T-helper 2 cell treated with Interferon-gamma antibody and Interleukin-4, amounts not matched to agents 5 μg/mL and 100 μg/mL, for 36 hours (primary cell): ENCODE data around the gene SYNPR.

Source experiments
- DNase-seq: peaks from one replicate; pipeline ENCODE4 v3.0.0; 2021; ENCODE audit warnings: low spot score
- H3K27ac Mint-ChIP-seq: one replicate; pipeline ENCODE4 v1.8.0; 2021; ENCODE audit warnings: mild to moderate bottlenecking, mixed read lengths
- H3K27me3 Mint-ChIP-seq: one replicate; pipeline ENCODE4 v1.8.0; 2021; ENCODE audit warnings: low read depth, mixed read lengths
- H3K36me3 Mint-ChIP-seq: one replicate; pipeline ENCODE4 v1.8.0; 2021; ENCODE audit warnings: low read depth, mixed read lengths
- H3K4me1 Mint-ChIP-seq: one replicate; pipeline ENCODE4 v1.8.0; 2021; ENCODE audit warnings: low read depth, mixed read lengths
- H3K4me3 Mint-ChIP-seq: one replicate; pipeline ENCODE4 v1.8.0; 2022; ENCODE audit warnings: mild to moderate bottlenecking, moderate library complexity, mixed read lengths
- H3K9me3 Mint-ChIP-seq: one replicate; pipeline ENCODE4 v1.8.0; 2021; ENCODE audit warnings: mixed read lengths

SYNPR gene

GRCh38 chr3:63370094-63370493 is 92.0 kb downstream of the SYNPR start:
- Mint-ChIP-seq H3K9me3 (no peaks in the 10 kb centered on the region), H3K27ac (no peak overlapping the region), H3K4me1 (no peaks in the 10 kb centered on the region), H3K36me3 (no peaks in the 10 kb centered on the region), H3K4me3 (no peak overlapping the region), H3K27me3 (no peaks in the 10 kb centered on the region)
- no peak for DNase-seq

- Mint-ChIP-seq H3K4me3 (no peak overlapping the region), H3K27me3 (no peaks in the 10 kb centered on the region), H3K9me3 (no peaks in the 10 kb centered on the region), H3K4me1 (no peaks in the 10 kb centered on the region), H3K27ac (no peak overlapping the region), H3K36me3 (no peaks in the 10 kb centered on the region)
- DNase-seq: no peak
Measured at GRCh38 chr3:63383040-63383439, 104.9 kb downstream of the SYNPR start.

- Mint-ChIP-seq H3K36me3 (no peaks in the 10 kb centered on the region), H3K9me3 (no peaks in the 10 kb centered on the region), H3K4me1 (no peaks in the 10 kb centered on the region), H3K27me3 (no peaks in the 10 kb centered on the region), H3K27ac (no peak overlapping the region), H3K4me3 (no peak overlapping the region)
- DNase-seq: no peak
Measured at GRCh38 chr3:63384382-63384781, 106.3 kb downstream of the SYNPR start.

GRCh38 chr3:63385629-63386028 is 107.5 kb downstream of the SYNPR start:
- no peak for DNase-seq
- no peak overlapping the region for H3K27ac Mint-ChIP-seq
- no peaks in the 10 kb centered on the region for H3K9me3 Mint-ChIP-seq
- no peaks in the 10 kb centered on the region for H3K4me1 Mint-ChIP-seq
- no peak overlapping the region for H3K4me3 Mint-ChIP-seq
- H3K27me3 Mint-ChIP-seq: no peaks in the 10 kb centered on the region
- H3K36me3 Mint-ChIP-seq: no peaks in the 10 kb centered on the region

- Mint-ChIP-seq H3K36me3 (no peaks in the 10 kb centered on the region), H3K27me3 (no peaks in the 10 kb centered on the region), H3K4me1 (no peaks in the 10 kb centered on the region), H3K27ac (no peak overlapping the region), H3K4me3 (no peak overlapping the region), H3K9me3 (no peaks in the 10 kb centered on the region)
- DNase-seq: no peak
Measured at GRCh38 chr3:63386568-63386967, 108.5 kb downstream of the SYNPR start.

GRCh38 chr3:63387568-63387967 is 109.5 kb downstream of the SYNPR start:
- Mint-ChIP-seq H3K36me3 (no peaks in the 10 kb centered on the region), H3K9me3 (no peaks in the 10 kb centered on the region), H3K4me3 (no peak overlapping the region), H3K4me1 (no peaks in the 10 kb centered on the region), H3K27ac (no peak overlapping the region), H3K27me3 (no peaks in the 10 kb centered on the region)
- DNase-seq: no peak

- no peak overlapping the region for H3K27ac Mint-ChIP-seq
- no peaks in the 10 kb centered on the region for H3K27me3 Mint-ChIP-seq
- no peaks in the 10 kb centered on the region for H3K4me1 Mint-ChIP-seq
- H3K36me3 Mint-ChIP-seq: no peaks in the 10 kb centered on the region
- DNase-seq: no peak
- H3K9me3 Mint-ChIP-seq: no peaks in the 10 kb centered on the region
- no peak overlapping the region for H3K4me3 Mint-ChIP-seq
Measured at GRCh38 chr3:63390710-63391230, 112.7 kb downstream of the SYNPR start.

GRCh38 chr3:63395960-63396359 is 117.9 kb downstream of the SYNPR start:
- no peak for DNase-seq
- H3K4me1 Mint-ChIP-seq: no peaks in the 10 kb centered on the region
- H3K27ac Mint-ChIP-seq: no peak overlapping the region
- H3K36me3 Mint-ChIP-seq: no peaks in the 10 kb centered on the region
- no peaks in the 10 kb centered on the region for H3K9me3 Mint-ChIP-seq
- H3K27me3 Mint-ChIP-seq: no peaks in the 10 kb centered on the region
- no peak overlapping the region for H3K4me3 Mint-ChIP-seq

GRCh38 chr3:63400246-63400860 is 122.2 kb downstream of the SYNPR start:
- no peak overlapping the region for H3K4me3 Mint-ChIP-seq
- no peak overlapping the region for H3K27ac Mint-ChIP-seq
- DNase-seq: no peak
- no peaks in the 10 kb centered on the region for H3K9me3 Mint-ChIP-seq
- no peaks in the 10 kb centered on the region for H3K27me3 Mint-ChIP-seq
- H3K4me1 Mint-ChIP-seq: no peaks in the 10 kb centered on the region
- no peaks in the 10 kb centered on the region for H3K36me3 Mint-ChIP-seq

- no peaks in the 10 kb centered on the region for H3K36me3 Mint-ChIP-seq
- H3K9me3 Mint-ChIP-seq: no peaks in the 10 kb centered on the region
- DNase-seq: no peak
- no peaks in the 10 kb centered on the region for H3K27me3 Mint-ChIP-seq
- no peak overlapping the region for H3K4me3 Mint-ChIP-seq
- H3K4me1 Mint-ChIP-seq: no peaks in the 10 kb centered on the region
- H3K27ac Mint-ChIP-seq: no peak overlapping the region
Measured at GRCh38 chr3:63405882-63406281, 127.8 kb downstream of the SYNPR start.

- no peaks in the 10 kb centered on the region for H3K36me3 Mint-ChIP-seq
- no peaks in the 10 kb centered on the region for H3K27me3 Mint-ChIP-seq
- H3K27ac Mint-ChIP-seq: no peak overlapping the region
- no peak overlapping the region for H3K4me3 Mint-ChIP-seq
- no peaks in the 10 kb centered on the region for H3K9me3 Mint-ChIP-seq
- H3K4me1 Mint-ChIP-seq: no peaks in the 10 kb centered on the region
- no peak for DNase-seq
Measured at GRCh38 chr3:63413523-63413922, 135.4 kb downstream of the SYNPR start.

- no peaks in the 10 kb centered on the region for H3K36me3 Mint-ChIP-seq
- H3K4me3 Mint-ChIP-seq: no peak overlapping the region
- no peaks in the 10 kb centered on the region for H3K27me3 Mint-ChIP-seq
- H3K27ac Mint-ChIP-seq: no peak overlapping the region
- no peak for DNase-seq
- no peaks in the 10 kb centered on the region for H3K9me3 Mint-ChIP-seq
- no peaks in the 10 kb centered on the region for H3K4me1 Mint-ChIP-seq
Measured at GRCh38 chr3:63414607-63415006, 136.5 kb downstream of the SYNPR start.

GRCh38 chr3:63429905-63430304 is 151.8 kb downstream of the SYNPR start:
- Mint-ChIP-seq H3K27me3 (no peaks in the 10 kb centered on the region), H3K4me3 (no peak overlapping the region), H3K27ac (no peak overlapping the region), H3K9me3 (no peaks in the 10 kb centered on the region), H3K4me1 (no peaks in the 10 kb centered on the region), H3K36me3 (no peaks in the 10 kb centered on the region)
- DNase-seq: no peak

- Mint-ChIP-seq H3K36me3 (no peaks in the 10 kb centered on the region), H3K4me1 (no peaks in the 10 kb centered on the region), H3K9me3 (no peaks in the 10 kb centered on the region), H3K27ac (no peak overlapping the region), H3K27me3 (no peaks in the 10 kb centered on the region), H3K4me3 (no peak overlapping the region)
- no peak for DNase-seq
Measured at GRCh38 chr3:63430875-63431274, 152.8 kb downstream of the SYNPR start.

GRCh38 chr3:63437858-63438257 is 159.8 kb downstream of the SYNPR start:
- no peak for DNase-seq
- Mint-ChIP-seq H3K4me1 (no peaks in the 10 kb centered on the region), H3K4me3 (no peak overlapping the region), H3K27me3 (no peaks in the 10 kb centered on the region), H3K9me3 (no peaks in the 10 kb centered on the region), H3K27ac (no peak overlapping the region), H3K36me3 (no peaks in the 10 kb centered on the region)
